Ishikawa (cell line): ENCODE measurements around the gene ARHGAP12.

Experiments used
- CEBPB ChIP-seq: IDR thresholded peaks from 2 replicates; pipeline ENCODE4 v1.6.1; 2012
- CREB1 ChIP-seq: IDR thresholded peaks from 2 replicates; pipeline ENCODE4 v1.6.1; 2012; ENCODE audit warnings: low read depth
- EGR1 ChIP-seq: IDR thresholded peaks from 2 replicates; pipeline ENCODE4 v1.6.1; 2012
- EP300 ChIP-seq: IDR thresholded peaks from 2 replicates; pipeline ENCODE4 v1.6.1; 2012; ENCODE audit warnings: borderline replicate concordance
- FOXM1 ChIP-seq: IDR thresholded peaks from 2 replicates; pipeline ENCODE4 v1.6.1; 2012; ENCODE audit warnings: low read depth, borderline replicate concordance
- MAX ChIP-seq: IDR thresholded peaks from 2 replicates; pipeline ENCODE4 v1.6.1; 2012
- NFIC ChIP-seq: IDR thresholded peaks from 2 replicates; pipeline ENCODE4 v1.6.1; 2012
- RAD21 ChIP-seq: IDR thresholded peaks from 2 replicates; pipeline ENCODE4 v1.6.1; 2012; ENCODE audit warnings: low read depth
- REST ChIP-seq: IDR thresholded peaks from 2 replicates; pipeline ENCODE4 v1.6.1; 2012; ENCODE audit warnings: low read depth, mild to moderate bottlenecking
- TAF1 ChIP-seq: IDR thresholded peaks from 2 replicates; pipeline ENCODE4 v1.6.1; 2012; ENCODE audit warnings: low read depth, mild to moderate bottlenecking
- TCF12 ChIP-seq: IDR thresholded peaks from 2 replicates; pipeline ENCODE4 v1.6.1; 2012; ENCODE audit warnings: low read depth
- TEAD4 ChIP-seq: IDR thresholded peaks from 2 replicates; pipeline ENCODE4 v1.6.1; 2012
- USF1 ChIP-seq: IDR thresholded peaks from 2 replicates; pipeline ENCODE4 v1.6.1; 2012
- YY1 ChIP-seq: IDR thresholded peaks from 2 replicates; pipeline ENCODE4 v1.6.1; 2012; ENCODE audit warnings: low read depth
- ZBTB7A ChIP-seq: IDR thresholded peaks from 2 replicates; pipeline ENCODE4 v1.6.1; 2012; ENCODE audit warnings: low read depth

Gene ARHGAP12

GRCh38 chr10:31873724-31874123 lies 54.9 kb downstream of the ARHGAP12 start:
- TF ChIP-seq MAX (no peak), FOXM1 (no peak), ZBTB7A (no peak), REST (no peak), TAF1 (no peak), NFIC (no peak), EGR1 (no peak), TCF12 (no peak), CEBPB (no peak), EP300 (no peak), YY1 (no peak), USF1 (no peak), CREB1 (no peak), RAD21 (no peak), TEAD4 (no peak)

GRCh38 chr10:31871266-31872065 lies 57.2 kb downstream of the ARHGAP12 start:
- no peak for TF ChIP-seq MAX
- no peak for TF ChIP-seq CEBPB
- no peak for TF ChIP-seq USF1

- TF ChIP-seq RAD21 (no peak), TEAD4 (no peak), FOXM1 (no peak), CEBPB (no peak), ZBTB7A (no peak), NFIC (no peak)
Measured at GRCh38 chr10:31867646-31868045, 61.0 kb downstream of the ARHGAP12 start.

GRCh38 chr10:31866118-31866670 lies 62.4 kb downstream of the ARHGAP12 start:
- TF ChIP-seq ZBTB7A (no peak), TCF12 (no peak), REST (no peak), TEAD4 (no peak), EGR1 (no peak), RAD21 (no peak), FOXM1 (no peak), MAX (no peak), CEBPB (no peak), EP300 (no peak), NFIC (no peak), YY1 (no peak)

GRCh38 chr10:31864834-31865518 lies 63.7 kb downstream of the ARHGAP12 start:
- no peak for TF ChIP-seq MAX
- no peak for TF ChIP-seq CREB1
- no peak for TF ChIP-seq EGR1
- no peak for TF ChIP-seq RAD21
- no peak for TF ChIP-seq TEAD4
- TF ChIP-seq NFIC, result no peak
- TF ChIP-seq YY1, result no peak
- no peak for TF ChIP-seq TCF12
- TF ChIP-seq CEBPB, result no peak
- no peak for TF ChIP-seq EP300
- no peak for TF ChIP-seq REST
- TF ChIP-seq ZBTB7A, result no peak
- no peak for TF ChIP-seq FOXM1
- TF ChIP-seq USF1, result no peak
- TF ChIP-seq TAF1, result no peak
